ENCODE measurements around the gene EFNA2.
"Not testable (repeated sequence)": the region's sequence is repeated elsewhere in the genome, so short reads cannot be mapped to it uniquely, and the experiment has no call there.

Gene EFNA2

GRCh38 chr19:1322198-1322981 lies 36.7 kb downstream of the EFNA2 start:
- no peak overlapping the region for H3K4me3 ChIP-seq (ENCODE audit: low read depth, low read length)
- no peak for DNase-seq (ENCODE audit: low read depth)
- TF ChIP-seq, protein P1, sequence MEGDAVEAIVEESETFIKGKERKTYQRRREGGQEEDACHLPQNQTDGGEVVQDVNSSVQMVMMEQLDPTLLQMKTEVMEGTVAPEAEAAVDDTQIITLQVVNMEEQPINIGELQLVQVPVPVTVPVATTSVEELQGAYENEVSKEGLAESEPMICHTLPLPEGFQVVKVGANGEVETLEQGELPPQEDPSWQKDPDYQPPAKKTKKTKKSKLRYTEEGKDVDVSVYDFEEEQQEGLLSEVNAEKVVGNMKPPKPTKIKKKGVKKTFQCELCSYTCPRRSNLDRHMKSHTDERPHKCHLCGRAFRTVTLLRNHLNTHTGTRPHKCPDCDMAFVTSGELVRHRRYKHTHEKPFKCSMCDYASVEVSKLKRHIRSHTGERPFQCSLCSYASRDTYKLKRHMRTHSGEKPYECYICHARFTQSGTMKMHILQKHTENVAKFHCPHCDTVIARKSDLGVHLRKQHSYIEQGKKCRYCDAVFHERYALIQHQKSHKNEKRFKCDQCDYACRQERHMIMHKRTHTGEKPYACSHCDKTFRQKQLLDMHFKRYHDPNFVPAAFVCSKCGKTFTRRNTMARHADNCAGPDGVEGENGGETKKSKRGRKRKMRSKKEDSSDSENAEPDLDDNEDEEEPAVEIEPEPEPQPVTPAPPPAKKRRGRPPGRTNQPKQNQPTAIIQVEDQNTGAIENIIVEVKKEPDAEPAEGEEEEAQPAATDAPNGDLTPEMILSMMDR (IDR thresholded peaks at IDR 0.05; ENCODE audit: insufficient read depth, low read depth, low read length, missing control alignments) = no peak

- DNase-seq (ENCODE audit: low read depth) = no peak
- H3K4me3 ChIP-seq (ENCODE audit: low read depth, low read length) = no peak overlapping the region
- TF ChIP-seq, protein P1 (IDR thresholded peaks at IDR 0.05; ENCODE audit: insufficient read depth, low read depth, low read length, missing control alignments) = no peak
These were observed 38.7 kb downstream of the EFNA2 start for GRCh38 chr19:1324249-1324805.

GRCh38 chr19:1324806-1325567 lies 39.3 kb downstream of the EFNA2 start:
- no peak for DNase-seq (ENCODE audit: low read depth)
- no peak overlapping the region for H3K4me3 ChIP-seq (ENCODE audit: low read depth, low read length)
- TF ChIP-seq, protein P1 (IDR thresholded peaks at IDR 0.05; ENCODE audit: insufficient read depth, low read depth, low read length, missing control alignments) = no peak

DNA sequence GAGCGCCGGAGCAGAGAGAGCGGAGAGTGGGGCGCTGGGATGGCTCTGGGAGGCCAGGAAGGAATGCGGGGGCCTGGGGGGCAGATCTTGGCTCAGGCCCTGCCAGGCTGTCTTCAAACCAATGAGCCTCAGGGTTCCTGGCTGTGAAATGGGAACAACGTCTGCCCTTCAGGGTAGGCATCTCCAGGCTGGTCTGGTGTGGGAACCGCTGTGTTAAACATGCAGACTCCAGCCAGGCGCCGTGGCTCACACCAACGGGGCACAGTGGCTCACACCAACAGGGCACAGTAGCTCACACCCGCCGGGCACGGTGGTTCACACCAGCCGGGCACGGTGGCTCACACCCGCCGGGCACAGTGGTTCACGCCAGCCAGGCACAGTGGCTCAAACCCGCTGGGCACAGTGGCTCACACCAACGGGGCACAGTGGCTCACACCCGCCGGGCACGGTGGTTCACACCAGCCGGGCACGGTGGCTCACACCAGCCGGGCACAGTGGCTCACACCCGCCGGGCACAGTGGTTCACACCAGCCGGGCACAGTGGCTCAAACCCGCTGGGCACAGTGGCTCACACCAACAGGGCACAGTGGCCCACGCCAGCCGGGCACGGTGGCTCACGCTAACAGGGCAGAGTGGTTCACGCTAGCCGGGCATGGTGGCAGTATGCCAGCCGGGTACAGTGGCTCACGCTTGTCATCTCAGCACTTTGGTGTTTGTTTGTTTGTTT lies 40.1 kb downstream of the EFNA2 start:
- no peak overlapping the region for H3K4me3 ChIP-seq (ENCODE audit: low read depth, low read length)
- DNase-seq (ENCODE audit: low read depth) = no peak
- TF ChIP-seq, protein P1 (IDR thresholded peaks at IDR 0.05; ENCODE audit: insufficient read depth, low read depth, low read length, missing control alignments) = no peak

DNA sequence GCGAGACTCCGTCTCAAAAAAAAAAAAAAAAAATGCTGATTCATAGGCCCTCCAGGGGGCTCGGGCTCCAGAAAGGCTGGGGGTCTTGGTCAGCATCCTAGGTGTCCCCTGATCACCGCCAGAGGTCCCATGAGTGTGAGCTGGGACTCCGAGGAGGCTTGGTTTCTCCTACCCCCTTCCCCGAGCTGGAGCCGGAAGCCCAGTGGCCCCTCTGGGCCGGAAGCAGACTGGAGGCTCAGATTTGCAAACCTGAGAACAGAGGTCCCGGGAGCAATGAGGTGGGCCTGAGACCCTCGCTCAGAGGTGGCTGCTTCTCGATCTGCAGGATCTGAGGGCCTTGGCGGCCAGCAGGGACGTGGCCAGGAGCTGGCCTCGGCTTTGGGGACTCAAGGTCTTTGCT lies 41.5 kb downstream of the EFNA2 start:
- H3K4me3 ChIP-seq (ENCODE audit: low read depth, low read length) = no peak overlapping the region
- TF ChIP-seq, protein P1 (IDR thresholded peaks at IDR 0.05; ENCODE audit: insufficient read depth, low read depth, low read length, missing control alignments) = no peak
- DNase-seq (ENCODE audit: low read depth) = no peak

GRCh38 chr19:1332208-1332607 lies 46.5 kb downstream of the EFNA2 start:
- H3K4me3 ChIP-seq (ENCODE audit: low read depth, low read length); DNase-seq (ENCODE audit: low read depth): not testable (repeated sequence)
